ENCODE measurements around the gene SBF1.
"Not testable (repeated sequence)": the region's sequence is repeated elsewhere in the genome, so short reads cannot be mapped to it uniquely, and the experiment has no call there.

SBF1 gene

GRCh38 chr22:50443801-50444625 is 30.8 kb downstream of the SBF1 start:
- no peak for DNase-seq

- no peak for DNase-seq
Measured at GRCh38 chr22:50443197-50443596, 31.6 kb downstream of the SBF1 start.

- DNase-seq, result no peak
Measured at GRCh38 chr22:50441428-50441993, 33.3 kb downstream of the SBF1 start.

GRCh38 chr22:50440544-50441249 is 34.1 kb downstream of the SBF1 start:
- no peak for DNase-seq

- DNase-seq, result no peak
Measured at GRCh38 chr22:50439871-50440331, 34.9 kb downstream of the SBF1 start.

- DNase-seq, result no peak
Measured at GRCh38 chr22:50439314-50439870, 35.4 kb downstream of the SBF1 start.

- DNase-seq, result no peak
Measured at GRCh38 chr22:50438305-50439275, 36.2 kb downstream of the SBF1 start.

- no peak for DNase-seq
Measured at GRCh38 chr22:50437511-50438304, 37.1 kb downstream of the SBF1 start.

GRCh38 chr22:50436841-50437341 is 37.9 kb downstream of the SBF1 start:
- no peak for DNase-seq

GRCh38 chr22:50436015-50436830 is 38.6 kb downstream of the SBF1 start:
- DNase-seq, result no peak

GRCh38 chr22:50435291-50436014 is 39.4 kb downstream of the SBF1 start:
- DNase-seq, result no peak

GRCh38 chr22:50434849-50435248 is 40.0 kb downstream of the SBF1 start:
- DNase-seq, result no peak

GRCh38 chr22:50432877-50433510 is 41.8 kb downstream of the SBF1 start:
- not testable (repeated sequence) for DNase-seq

GRCh38 chr22:50432131-50432876 is 42.5 kb downstream of the SBF1 start:
- no peak for DNase-seq

GRCh38 chr22:50425179-50425916 is 49.5 kb downstream of the SBF1 start:
- peak; percentile 12 for DNase-seq

GRCh38 chr22:50423956-50424355 is 50.9 kb downstream of the SBF1 start:
- DNase-seq, result no peak

Measured in kidney glomerular epithelial cell (primary cell).